Fibroblast of lung (primary cell): ENCODE results near the gene CLASP2.

ENCODE experiments used
- EZH2 ChIP-seq: IDR thresholded peaks from 2 replicates; pipeline ENCODE4 v1.5.1; 2012; ENCODE audit warnings: low read length, control low read depth, mild to moderate bottlenecking; ENCODE audit errors: missing control alignments
- TF ChIP-seq, protein P1 (sequence below), 2 donors: IDR thresholded peaks in 1 of 2; conservative IDR thresholded peaks in 1 of 2; 1 replicate in 1 of 2; 2 replicates in 1 of 2; pipeline ENCODE4 v1.5.1; 2011 to 2012; ENCODE audit warnings: low read length in 2 of 2, control low read depth in 1 of 2, inconsistent platforms in 1 of 2, low read depth in 1 of 2, mild to moderate bottlenecking in 1 of 2

DNA sequence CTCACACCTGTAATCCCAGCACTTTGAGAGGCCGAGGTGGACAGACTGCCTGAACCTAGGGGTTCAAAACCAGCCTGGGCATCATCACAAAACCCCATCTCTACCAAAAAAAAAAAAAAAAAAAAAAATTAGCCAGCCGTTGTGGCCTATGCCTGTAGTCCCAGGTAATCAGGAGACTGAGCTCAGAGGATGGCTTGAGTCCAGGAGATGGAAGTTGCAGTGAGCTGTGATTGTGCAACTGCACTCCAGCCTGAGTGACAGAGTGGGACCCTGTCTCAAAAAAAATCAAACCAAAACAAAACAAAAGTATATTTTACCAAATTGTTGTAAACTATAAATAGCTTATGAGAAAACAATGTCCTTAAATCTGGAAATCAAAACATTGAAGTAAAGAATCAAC lies 243.2 kb downstream of the CLASP2 start:
- TF ChIP-seq, protein P1, sequence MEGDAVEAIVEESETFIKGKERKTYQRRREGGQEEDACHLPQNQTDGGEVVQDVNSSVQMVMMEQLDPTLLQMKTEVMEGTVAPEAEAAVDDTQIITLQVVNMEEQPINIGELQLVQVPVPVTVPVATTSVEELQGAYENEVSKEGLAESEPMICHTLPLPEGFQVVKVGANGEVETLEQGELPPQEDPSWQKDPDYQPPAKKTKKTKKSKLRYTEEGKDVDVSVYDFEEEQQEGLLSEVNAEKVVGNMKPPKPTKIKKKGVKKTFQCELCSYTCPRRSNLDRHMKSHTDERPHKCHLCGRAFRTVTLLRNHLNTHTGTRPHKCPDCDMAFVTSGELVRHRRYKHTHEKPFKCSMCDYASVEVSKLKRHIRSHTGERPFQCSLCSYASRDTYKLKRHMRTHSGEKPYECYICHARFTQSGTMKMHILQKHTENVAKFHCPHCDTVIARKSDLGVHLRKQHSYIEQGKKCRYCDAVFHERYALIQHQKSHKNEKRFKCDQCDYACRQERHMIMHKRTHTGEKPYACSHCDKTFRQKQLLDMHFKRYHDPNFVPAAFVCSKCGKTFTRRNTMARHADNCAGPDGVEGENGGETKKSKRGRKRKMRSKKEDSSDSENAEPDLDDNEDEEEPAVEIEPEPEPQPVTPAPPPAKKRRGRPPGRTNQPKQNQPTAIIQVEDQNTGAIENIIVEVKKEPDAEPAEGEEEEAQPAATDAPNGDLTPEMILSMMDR (conservative IDR thresholded peaks at IDR 0.05 in 1 of 2, IDR thresholded peaks at IDR 0.05 in 1 of 2; ENCODE audit: low read depth in 1 of 2, low read length in 2 of 2): no peak
- TF ChIP-seq EZH2: no peak
